ENCODE measurements around the gene ICAM1. TPM values are rescaled to one million over a fixed set of nuclear protein-coding genes. Genes with fewer than 3 reads are reported as not detected.

Gene ICAM1
- polyA plus RNA-seq = 10 to 100 TPM in 2 of 3 donors, 1 to 10 TPM in 1; 9.9 to 18.4 (median 18.0) TPM

DNA sequence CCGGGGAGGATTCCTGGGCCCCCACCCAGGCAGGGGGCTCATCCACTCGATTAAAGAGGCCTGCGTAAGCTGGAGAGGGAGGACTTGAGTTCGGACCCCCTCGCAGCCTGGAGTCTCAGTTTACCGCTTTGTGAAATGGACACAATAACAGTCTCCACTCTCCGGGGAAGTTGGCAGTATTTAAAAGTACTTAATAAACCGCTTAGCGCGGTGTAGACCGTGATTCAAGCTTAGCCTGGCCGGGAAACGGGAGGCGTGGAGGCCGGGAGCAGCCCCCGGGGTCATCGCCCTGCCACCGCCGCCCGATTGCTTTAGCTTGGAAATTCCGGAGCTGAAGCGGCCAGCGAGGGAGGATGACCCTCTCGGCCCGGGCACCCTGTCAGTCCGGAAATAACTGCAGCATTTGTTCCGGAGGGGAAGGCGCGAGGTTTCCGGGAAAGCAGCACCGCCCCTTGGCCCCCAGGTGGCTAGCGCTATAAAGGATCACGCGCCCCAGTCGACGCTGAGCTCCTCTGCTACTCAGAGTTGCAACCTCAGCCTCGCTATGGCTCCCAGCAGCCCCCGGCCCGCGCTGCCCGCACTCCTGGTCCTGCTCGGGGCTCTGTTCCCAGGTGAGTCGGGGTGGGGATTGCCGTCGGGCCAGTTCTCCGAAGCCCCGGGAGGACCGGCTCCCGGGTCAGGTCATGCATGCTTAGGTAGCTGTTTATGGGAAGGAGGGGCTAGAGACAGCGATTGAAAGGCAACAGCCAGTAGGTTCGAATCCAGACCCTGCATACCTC lies at the start of gene ICAM1:
ICAM1 (plus strand) TSS at position 505 of the 779 bp plus-strand sequence; CDS start at position 545, 40 bp downstream.
- Mint-ChIP-seq H3K27ac (peak within 1 kb of the TSS; percentile 93 to 96 (median 96)), H3K27me3 (ENCODE audit: low read depth in 3 of 3) (peaks cover 16 to 31% (median 17%) of the 10 kb centered on the region in 3 donors), H3K4me1 (peaks cover 38 to 48% of the 10 kb centered on the region in 2 donors), H3K36me3 (peaks cover 0 to 7% (median 5%) of the 10 kb centered on the region in 3 donors), H3K9me3 (no peaks in the 10 kb centered on the region), H3K4me3 (peak within 1 kb of the TSS; percentile 85 to 89 (median 88))
- DNase-seq = peak; percentile 80 to 84 (median 84)

DNA sequence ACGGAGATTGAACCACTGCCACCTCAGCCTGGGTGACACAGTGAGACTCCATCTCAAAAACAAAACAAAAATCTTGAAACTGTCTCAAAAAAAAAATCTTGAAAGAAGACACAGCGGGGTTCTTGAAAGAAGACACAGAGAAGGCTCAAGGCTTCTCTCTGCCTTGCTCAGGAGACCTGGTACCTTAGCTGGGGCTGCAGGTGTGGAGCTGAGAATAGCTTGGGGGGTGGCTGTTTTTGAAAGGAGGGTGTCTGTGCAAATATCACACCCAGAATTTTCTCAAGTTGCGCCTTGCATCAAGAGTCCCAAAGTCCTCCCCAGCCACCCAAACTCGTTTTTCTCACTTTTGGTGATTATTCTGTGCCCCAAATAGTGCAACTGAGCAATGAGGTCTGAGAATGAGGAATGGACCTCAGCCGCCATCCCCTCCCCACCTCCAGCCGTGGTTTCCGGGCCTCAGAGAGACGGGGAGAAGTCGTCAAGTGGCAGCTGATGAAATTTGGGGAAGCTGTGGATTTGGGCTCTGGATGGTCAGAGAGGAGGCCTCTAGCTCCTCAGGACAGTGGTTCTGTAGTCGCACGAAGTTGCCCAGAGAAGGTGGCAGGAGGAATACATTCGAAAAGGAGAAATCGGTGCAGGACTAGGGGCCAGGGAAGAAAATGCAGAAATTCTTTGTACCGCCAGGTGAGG lies 48.6 kb upstream of the ICAM1 start:
- no peak overlapping the region for H3K4me3 Mint-ChIP-seq
- DNase-seq = no peak
- H3K4me1 Mint-ChIP-seq = peaks cover 0 to 2% of the 10 kb centered on the region in 2 donors
- H3K9me3 Mint-ChIP-seq = peaks cover 0 to 2% (median 0%) of the 10 kb centered on the region in 6 donors
- H3K27ac Mint-ChIP-seq = peak overlapping the region in 2 of 6 donors; percentile 28 to 46
- H3K36me3 Mint-ChIP-seq = peaks cover 0 to 4% (median 3%) of the 10 kb centered on the region in 3 donors
- peaks cover 0 to 2% (median 2%) of the 10 kb centered on the region in 3 donors for H3K27me3 Mint-ChIP-seq (ENCODE audit: low read depth in 3 of 3)

DNA sequence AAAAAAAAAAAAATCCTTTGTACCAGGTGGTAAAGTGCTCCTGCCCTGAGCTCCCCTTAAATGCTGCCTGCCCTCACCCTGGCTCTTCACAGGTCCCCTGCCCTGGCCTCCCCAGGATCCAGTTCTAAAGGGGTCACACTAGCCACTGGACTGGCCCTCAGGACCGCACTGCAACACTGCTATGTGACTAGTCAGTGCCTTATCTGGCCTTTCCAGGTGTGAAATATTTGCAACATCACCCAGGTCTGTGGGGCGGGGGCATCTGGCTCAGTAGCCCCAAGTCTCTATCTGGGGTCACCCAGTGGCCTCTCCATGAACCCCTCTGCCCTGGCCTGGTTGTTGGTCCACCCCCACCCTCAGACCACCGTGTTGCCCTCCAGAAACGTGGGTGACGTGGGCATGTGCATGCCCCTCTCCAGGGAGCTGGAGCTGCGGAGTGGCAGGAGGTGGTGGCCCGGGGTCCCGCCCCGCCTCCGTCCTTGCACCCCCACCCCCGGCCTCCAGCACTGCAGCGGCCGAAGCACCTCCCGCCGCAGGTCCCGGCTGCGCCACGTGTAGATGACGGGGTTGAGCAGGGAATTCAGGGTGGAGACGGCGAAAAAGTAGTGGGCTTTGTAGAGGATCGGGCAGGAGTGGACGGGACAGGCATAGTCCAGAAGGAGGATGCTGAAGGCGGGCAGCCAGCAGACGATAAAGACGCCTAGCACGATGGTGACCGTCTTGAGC lies 47.3 kb upstream of the ICAM1 start:
- Mint-ChIP-seq H3K4me3 (no peak overlapping the region), H3K27me3 (ENCODE audit: low read depth in 3 of 3) (peaks cover 0 to 2% (median 2%) of the 10 kb centered on the region in 3 donors), H3K27ac (no peak overlapping the region), H3K9me3 (peaks cover 0 to 2% (median 0%) of the 10 kb centered on the region in 6 donors), H3K36me3 (peaks cover 0 to 4% (median 3%) of the 10 kb centered on the region in 3 donors), H3K4me1 (peaks cover 0 to 3% of the 10 kb centered on the region in 2 donors)
- no peak for DNase-seq

DNA sequence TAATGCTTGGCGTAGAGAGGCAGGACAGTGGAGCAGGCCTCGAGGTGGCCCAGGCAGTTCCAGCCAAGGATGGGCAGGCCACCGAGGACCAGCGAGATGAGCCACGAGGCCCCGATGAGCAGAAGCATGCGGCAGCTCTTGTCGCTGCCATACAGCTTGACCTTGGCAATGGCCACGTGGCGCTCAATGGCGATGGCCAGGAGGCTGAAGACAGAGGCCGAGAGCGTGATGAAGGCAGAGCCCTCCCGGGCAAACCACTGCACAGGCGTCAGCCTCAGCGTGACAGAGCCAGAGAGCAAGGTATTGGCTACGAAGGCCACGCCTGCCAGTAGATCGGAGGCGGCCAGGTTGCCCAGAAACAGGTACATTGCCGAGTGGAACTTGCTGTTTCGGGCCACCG lies 46.6 kb upstream of the ICAM1 start:
- H3K9me3 Mint-ChIP-seq = peaks cover 0 to 2% (median 0%) of the 10 kb centered on the region in 6 donors
- H3K36me3 Mint-ChIP-seq = peaks cover 0 to 4% (median 3%) of the 10 kb centered on the region in 3 donors
- peaks cover 0 to 2% (median 2%) of the 10 kb centered on the region in 3 donors for H3K27me3 Mint-ChIP-seq (ENCODE audit: low read depth in 3 of 3)
- peaks cover under 1 to 7% of the 10 kb centered on the region in 2 donors for H3K4me1 Mint-ChIP-seq
- H3K4me3 Mint-ChIP-seq = no peak overlapping the region
- no peak for DNase-seq
- no peak overlapping the region for H3K27ac Mint-ChIP-seq

- H3K4me3 Mint-ChIP-seq = no peak overlapping the region
- DNase-seq = no peak
- H3K9me3 Mint-ChIP-seq = peaks cover 0 to 2% (median 0%) of the 10 kb centered on the region in 6 donors
- peaks cover 0 to 4% (median 3%) of the 10 kb centered on the region in 3 donors for H3K36me3 Mint-ChIP-seq
- peaks cover 7 to 13% of the 10 kb centered on the region in 2 donors for H3K4me1 Mint-ChIP-seq
- peak overlapping the region in 3 of 6 donors; percentile 11 to 47 (median 16) for H3K27ac Mint-ChIP-seq
- H3K27me3 Mint-ChIP-seq (ENCODE audit: low read depth in 3 of 3) = peaks cover 0 to 10% (median 2%) of the 10 kb centered on the region in 3 donors
Observed at GRCh38 chr19:10226021-10226375, 44.9 kb upstream of the ICAM1 start.

GRCh38 chr19:10226376-10227025 lies 44.4 kb upstream of the ICAM1 start:
- H3K27ac Mint-ChIP-seq = peak overlapping the region in 3 of 6 donors; percentile 11 to 47 (median 16)
- no peak overlapping the region for H3K4me3 Mint-ChIP-seq
- peaks cover 0 to 10% (median 4%) of the 10 kb centered on the region in 3 donors for H3K27me3 Mint-ChIP-seq (ENCODE audit: low read depth in 3 of 3)
- H3K4me1 Mint-ChIP-seq = peaks cover 8 to 13% of the 10 kb centered on the region in 2 donors
- peaks cover 0 to 2% (median 0%) of the 10 kb centered on the region in 6 donors for H3K9me3 Mint-ChIP-seq
- H3K36me3 Mint-ChIP-seq = peaks cover 0 to 4% (median 3%) of the 10 kb centered on the region in 3 donors
- DNase-seq = no peak

DNA sequence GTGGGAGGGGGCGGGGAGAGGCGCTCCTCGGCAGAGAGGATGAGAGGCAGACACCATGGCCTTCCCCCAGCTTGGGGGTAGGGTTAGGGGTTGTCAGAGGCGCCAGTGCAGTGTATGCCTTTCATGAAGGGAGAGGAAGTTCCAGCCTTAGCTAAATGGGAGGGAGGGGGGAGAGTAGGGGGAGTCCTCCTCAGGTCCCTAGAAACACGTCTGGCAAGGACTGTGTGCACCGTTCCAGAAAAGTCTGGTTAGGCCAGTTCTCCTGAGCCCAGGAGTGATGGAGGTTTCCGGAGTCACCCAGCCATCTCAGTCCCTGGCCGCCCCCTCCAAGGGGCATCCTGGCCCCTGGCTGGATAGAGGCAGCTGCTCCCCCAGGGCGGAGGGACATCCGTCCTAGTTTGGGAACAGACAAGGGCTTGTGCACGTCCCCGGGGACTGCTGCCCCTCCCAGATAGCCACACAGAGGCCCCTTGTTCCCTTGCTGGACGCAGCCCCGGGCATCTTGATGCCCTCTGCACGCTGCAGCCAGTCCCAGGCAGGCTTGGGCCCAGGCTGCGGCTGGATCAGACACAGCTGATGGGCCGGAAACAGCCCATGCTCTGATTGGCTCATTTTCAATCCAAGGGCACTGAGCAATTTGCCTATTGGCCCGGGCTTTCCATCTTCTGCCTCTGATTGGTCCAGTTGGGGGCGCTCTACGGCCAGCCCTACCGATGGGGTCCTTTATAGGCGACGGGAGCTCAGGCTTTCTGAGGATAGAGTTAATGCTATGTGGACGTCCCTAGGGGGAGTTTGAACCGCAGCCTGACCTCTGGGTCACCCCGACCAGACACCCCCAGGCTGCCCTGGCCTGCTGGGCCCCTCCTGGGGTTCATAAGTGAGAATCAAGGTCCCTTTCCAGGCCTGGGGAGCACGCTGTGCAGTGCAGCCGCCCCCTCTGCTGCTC lies 43.6 kb upstream of the ICAM1 start:
- Mint-ChIP-seq H3K9me3 (peaks cover 0 to 2% (median 0%) of the 10 kb centered on the region in 6 donors), H3K4me1 (peaks cover 16% of the 10 kb centered on the region in 2 donors), H3K27me3 (ENCODE audit: low read depth in 3 of 3) (peaks cover 0 to 10% (median 4%) of the 10 kb centered on the region in 3 donors), H3K36me3 (peaks cover 0 to 4% (median 3%) of the 10 kb centered on the region in 3 donors), H3K4me3 (no peak overlapping the region), H3K27ac (no peak overlapping the region)
- DNase-seq = no peak

DNA sequence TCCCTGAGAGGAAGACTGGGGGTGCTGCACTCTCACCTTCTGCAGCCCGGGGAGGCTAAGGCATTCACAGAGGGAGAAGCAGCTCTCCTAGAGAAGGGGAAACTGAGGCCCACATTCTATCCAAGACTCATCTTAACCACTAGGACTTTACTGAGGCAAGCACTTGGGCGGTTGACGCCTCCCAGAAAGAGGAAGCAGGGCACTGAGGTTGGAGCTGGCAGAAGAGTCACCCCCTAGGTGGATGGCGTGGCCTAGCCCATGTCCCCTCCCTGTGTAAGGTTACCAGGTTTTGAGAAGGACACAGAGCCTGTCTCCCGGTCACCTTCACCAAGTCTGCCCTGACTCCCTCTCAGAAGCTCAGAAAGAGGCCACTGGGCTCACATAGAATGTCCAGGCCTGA lies 42.5 kb upstream of the ICAM1 start:
- H3K27me3 Mint-ChIP-seq (ENCODE audit: low read depth in 3 of 3) = peaks cover 0 to 10% (median 2%) of the 10 kb centered on the region in 3 donors
- no peak for DNase-seq

DNA sequence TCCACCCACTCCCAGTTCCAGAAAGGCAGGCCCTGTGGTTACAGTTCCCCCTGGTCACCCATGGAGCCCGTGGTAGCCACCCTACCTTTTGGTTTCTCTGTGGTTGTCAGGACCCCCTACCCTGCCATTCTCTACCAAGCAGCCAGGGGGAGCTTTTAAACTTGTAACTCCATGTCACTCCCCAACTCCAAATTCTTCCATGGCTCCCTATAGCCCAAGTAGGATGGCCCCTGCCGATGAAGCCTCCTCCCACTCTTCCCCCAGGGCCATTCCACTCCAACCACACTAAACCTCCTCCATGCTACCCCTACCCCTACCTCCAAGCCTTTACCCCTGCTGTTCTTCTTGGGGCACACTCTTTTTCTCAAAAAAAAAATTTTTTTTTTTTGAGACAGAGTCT lies 42.0 kb upstream of the ICAM1 start:
- H3K4me3 Mint-ChIP-seq = peak overlapping the region in 4 of 5 donors; percentile 53 to 79 (median 72)
- H3K4me1 Mint-ChIP-seq = peaks cover 16% of the 10 kb centered on the region in 2 donors

More for the DNA sequence above, 42.5 kb upstream of the ICAM1 start:
- peaks cover 0 to 4% (median 3%) of the 10 kb centered on the region in 3 donors for H3K36me3 Mint-ChIP-seq
- H3K9me3 Mint-ChIP-seq = peaks cover 0 to 2% (median 0%) of the 10 kb centered on the region in 6 donors
- peak overlapping the region in 1 of 6 donors; percentile 84 for H3K27ac Mint-ChIP-seq
- peaks cover 15 to 16% of the 10 kb centered on the region in 2 donors for H3K4me1 Mint-ChIP-seq
- H3K4me3 Mint-ChIP-seq = peak overlapping the region in 3 of 5 donors; percentile 40 to 79 (median 51)

GRCh38 chr19:10230173-10230860 lies 40.6 kb upstream of the ICAM1 start:
- Mint-ChIP-seq H3K4me3 (peak overlapping the region; percentile 84 to 90 (median 87)), H3K9me3 (no peaks in the 10 kb centered on the region), H3K27me3 (ENCODE audit: low read depth in 3 of 3) (peaks cover 0 to 10% (median 2%) of the 10 kb centered on the region in 3 donors), H3K36me3 (no peaks in the 10 kb centered on the region), H3K4me1 (peaks cover 21% of the 10 kb centered on the region in 2 donors), H3K27ac (peak overlapping the region; percentile 43 to 89 (median 82))
- DNase-seq = peak; percentile 56 to 66 (median 65)

More for the DNA sequence above, 42.0 kb upstream of the ICAM1 start:
- Mint-ChIP-seq H3K27me3 (ENCODE audit: low read depth in 3 of 3) (peaks cover 0 to 10% (median 2%) of the 10 kb centered on the region in 3 donors), H3K9me3 (peaks cover 0 to 2% (median 0%) of the 10 kb centered on the region in 6 donors), H3K27ac (peak overlapping the region in 4 of 6 donors; percentile 48 to 86 (median 70)), H3K36me3 (peaks cover 0 to 4% (median 2%) of the 10 kb centered on the region in 3 donors)
- DNase-seq = peak; percentile 40 to 47 (median 44)

GRCh38 chr19:10230861-10231611 lies 39.9 kb upstream of the ICAM1 start, which contains the start of gene S1PR2:
Gene S1PR2, minus strand, starts transcription at chr19:10231331. Its CDS starts 6,426 bp downstream, at chr19:10224905.
- peak within 1 kb of the TSS; percentile 84 to 90 (median 87) for H3K4me3 Mint-ChIP-seq
- peaks cover 0 to 11% (median 2%) of the 10 kb centered on the region in 3 donors for H3K27me3 Mint-ChIP-seq (ENCODE audit: low read depth in 3 of 3)
- peak; percentile 67 to 70 (median 69) for DNase-seq
- H3K4me1 Mint-ChIP-seq = peaks cover 27 to 29% of the 10 kb centered on the region in 2 donors
- H3K36me3 Mint-ChIP-seq = no peaks in the 10 kb centered on the region
- no peaks in the 10 kb centered on the region for H3K9me3 Mint-ChIP-seq
- peak within 1 kb of the TSS; percentile 68 to 89 (median 88) for H3K27ac Mint-ChIP-seq

All from immature natural killer cell (primary cell).